Right cardiac atrium (tissue), 5 donors: Measurements from ENCODE around the gene TMEM108. TPM values are rescaled to one million over a fixed set of nuclear protein-coding genes. Genes with fewer than 3 reads are reported as not detected.
A peak's percentile ranks its signal among the peaks of the same experiment; 100 is the strongest.

Experiments used
- ATAC-seq, 2 donors: fragments of 200-7000 bp; cut with Tn5 transposase; one replicate each; pipeline versions ENCODE4 v1.8.0 to v1.9.1; 2020; ENCODE audit warnings: moderate library complexity in 2 of 2, mild to moderate bottlenecking in 1 of 2
- DNase-seq, 3 donors: peaks; one replicate each; pipeline ENCODE4 v3.0.0-alpha.2; 2020
- H3K27ac ChIP-seq: one replicate; pipeline ENCODE4 v1.5.1; 2013; ENCODE audit warnings: mild to moderate bottlenecking, low read length, control low read depth, moderate library complexity
- H3K27me3 ChIP-seq: one replicate; pipeline ENCODE4 v1.6.1; 2013; ENCODE audit not compliant: control insufficient read depth, insufficient read depth
- H3K4me1 ChIP-seq: one replicate; pipeline ENCODE4 v1.6.1; 2013; ENCODE audit warnings: low read length; ENCODE audit not compliant: control insufficient read depth, insufficient read depth
- H3K4me3 ChIP-seq: one replicate; pipeline ENCODE4 v1.5.1; 2013; ENCODE audit warnings: low read length, control low read depth
- H3K9me3 ChIP-seq: one replicate; pipeline ENCODE4 v1.6.1; 2013; ENCODE audit warnings: low read length; ENCODE audit not compliant: control insufficient read depth
- WGBS: extraction: QIAGEN DNeasy Blood & Tissue Kit; methylation state at CpG from one replicate; pipeline ENCODE4 v1.1.7; 2013; 5-methylcytosine and 5-hydroxymethylcytosine counted together
- intact Hi-C, 4 donors: fragments of 100-400 bp; cut with DNase I; formaldehyde crosslinking; loops; one replicate each; pipeline versions ENCODE4 v1.11.0 to v1.14.0; 2022 to 2023
- polyA plus RNA-seq: library from polyadenylated mRNA; stranded (reverse); fragments of 200-250 nt; gene quantifications from one replicate; pipeline ENCODE4 v1.2.3, GENCODE V29; 2013
- total RNA-seq, 4 donors: library from RNA; stranded (reverse); fragmentation: NEBNext Ultra II Directional; extraction: Animal tissue kit (Norgen Biotek cat#: 25700); gene quantifications; one replicate each; pipeline ENCODE4 v1.2.1, GENCODE V29; 2021
- donor health status: healthy with polysubstance abuse.
- donor health status: DM: no; HTN: yes; CAD: no.
- donor health status: DM: no; HTN: no; CAD: no.
- donor health status: DM: no; HTN: yes; CAD: no; lungs with severe emphysema.
- donor health status: DM: yes; HTN: yes; CAD: no.

TMEM108 gene
- total and polyA plus RNA-seq, 5 donors, result 5.2 to 20.3 (median 13.2) TPM

GRCh38 chr3:133162265-133162664 lies 124.1 kb downstream of the TMEM108 start:
- Histone ChIP-seq H3K27ac (no peak overlapping the region), H3K27me3 (no peaks in the 10 kb centered on the region), H3K4me1 (no peaks in the 10 kb centered on the region), H3K9me3 (no peaks in the 10 kb centered on the region), H3K4me3 (no peak overlapping the region)
- DNase-seq (no peak), ATAC-seq (no peak)
- intact Hi-C loops, result no loop called here

GRCh38 chr3:133162670-133163305 lies 124.6 kb downstream of the TMEM108 start:
- no peaks in the 10 kb centered on the region for H3K27me3 ChIP-seq
- ATAC-seq (no peak), DNase-seq (no peak)
- intact Hi-C loops, result no loop called here
- no peaks in the 10 kb centered on the region for H3K4me1 ChIP-seq
- WGBS, result 68% methylated on average over 3 of the region's 3 CpGs
- H3K9me3 ChIP-seq, result no peaks in the 10 kb centered on the region
- no peak overlapping the region for H3K27ac ChIP-seq
- H3K4me3 ChIP-seq, result no peak overlapping the region

GRCh38 chr3:133167340-133168024 lies 129.3 kb downstream of the TMEM108 start:
- intact Hi-C loops, result no loop called here
- DNase-seq (peak in 2 of 3 donors; percentile 42 to 53), ATAC-seq (peak in 1 of 2 donors; percentile 21)
- Histone ChIP-seq H3K27ac (no peak overlapping the region), H3K27me3 (no peaks in the 10 kb centered on the region), H3K4me1 (no peaks in the 10 kb centered on the region), H3K4me3 (no peak overlapping the region), H3K9me3 (no peaks in the 10 kb centered on the region)
- WGBS, result 95% methylated on average over 36 of the region's 36 CpGs

GRCh38 chr3:133168025-133168401 lies 129.8 kb downstream of the TMEM108 start:
- Histone ChIP-seq H3K4me1 (no peaks in the 10 kb centered on the region), H3K27me3 (no peaks in the 10 kb centered on the region), H3K9me3 (no peaks in the 10 kb centered on the region), H3K27ac (no peak overlapping the region), H3K4me3 (no peak overlapping the region)
- DNase-seq, result no peak
- WGBS, result 100% methylated on average over 1 of the region's 1 CpG
- intact Hi-C loops, result no loop called here
- ATAC-seq, result no peak

- Histone ChIP-seq H3K4me3 (no peak overlapping the region), H3K4me1 (no peaks in the 10 kb centered on the region), H3K9me3 (no peaks in the 10 kb centered on the region), H3K27me3 (no peaks in the 10 kb centered on the region), H3K27ac (no peak overlapping the region)
- DNase-seq, result no peak
- intact Hi-C loops, result no loop called here
- 62% methylated on average over 6 of the region's 6 CpGs for WGBS
- no peak for ATAC-seq
Observed at GRCh38 chr3:133169331-133170068, 131.3 kb downstream of the TMEM108 start.

GRCh38 chr3:133171831-133172230 lies 133.6 kb downstream of the TMEM108 start:
- intact Hi-C loops, result no loop called here
- Histone ChIP-seq H3K27me3 (no peaks in the 10 kb centered on the region), H3K4me3 (no peak overlapping the region), H3K9me3 (no peaks in the 10 kb centered on the region), H3K4me1 (no peaks in the 10 kb centered on the region), H3K27ac (no peak overlapping the region)
- WGBS, result 65% methylated on average over 2 of the region's 2 CpGs
- DNase-seq, result no peak
- no peak for ATAC-seq

GRCh38 chr3:133181392-133182150 lies 143.4 kb downstream of the TMEM108 start:
- WGBS, result 90% methylated on average over 2 of the region's 2 CpGs
- intact Hi-C loops, result no loop called here
- H3K27me3 ChIP-seq, result no peaks in the 10 kb centered on the region
- DNase-seq (no peak), ATAC-seq (no peak)
- no peaks in the 10 kb centered on the region for H3K9me3 ChIP-seq
- no peaks in the 10 kb centered on the region for H3K4me1 ChIP-seq
- no peak overlapping the region for H3K27ac ChIP-seq
- no peak overlapping the region for H3K4me3 ChIP-seq

- no peak overlapping the region for H3K27ac ChIP-seq
- H3K4me3 ChIP-seq, result no peak overlapping the region
- peaks cover 9% of the 10 kb centered on the region for H3K4me1 ChIP-seq
- 80% methylated on average over 4 of the region's 4 CpGs for WGBS
- no peaks in the 10 kb centered on the region for H3K27me3 ChIP-seq
- DNase-seq (no peak), ATAC-seq (no peak)
- H3K9me3 ChIP-seq, result no peaks in the 10 kb centered on the region
- intact Hi-C loops, result no loop called here
Observed at GRCh38 chr3:133187870-133188379, 149.7 kb downstream of the TMEM108 start.

- DNase-seq, result peak in 1 of 3 donors; percentile 13
- H3K9me3 ChIP-seq, result no peaks in the 10 kb centered on the region
- no peak overlapping the region for H3K4me3 ChIP-seq
- intact Hi-C loops, result no loop called here
- H3K27me3 ChIP-seq, result no peaks in the 10 kb centered on the region
- 82% methylated on average over 1 of the region's 1 CpG for WGBS
- H3K27ac ChIP-seq, result no peak overlapping the region
- H3K4me1 ChIP-seq, result peaks cover 9% of the 10 kb centered on the region
- no peak for ATAC-seq
Observed at GRCh38 chr3:133188996-133189395, 150.8 kb downstream of the TMEM108 start.

GRCh38 chr3:133189893-133190292 lies 151.7 kb downstream of the TMEM108 start:
- H3K27me3 ChIP-seq, result no peaks in the 10 kb centered on the region
- no peak overlapping the region for H3K4me3 ChIP-seq
- H3K27ac ChIP-seq, result no peak overlapping the region
- WGBS, result 72% methylated on average over 1 of the region's 1 CpG
- H3K9me3 ChIP-seq, result no peaks in the 10 kb centered on the region
- peaks cover 9% of the 10 kb centered on the region for H3K4me1 ChIP-seq
- no peak for ATAC-seq
- no peak for DNase-seq
- intact Hi-C loops, result loop anchor here in 1 of 4 donors (10.0 kb wide), 1 partner anchor 55 kb away; no protein-coding TSS in a partner anchor
